IPS-18c (cell line): ENCODE data around the gene LIPC.

Experiments
- H3K4me3 ChIP-seq: 2 replicates; pipeline ENCODE4 v1.7.0; 2013; ENCODE audit warnings: low read depth, mild to moderate bottlenecking, low read length, moderate library complexity; ENCODE audit not compliant: insufficient read depth
- H3K9me3 ChIP-seq: one replicate; pipeline ENCODE4 v1.6.1; 2013; ENCODE audit warnings: mild to moderate bottlenecking, low read length, moderate library complexity; ENCODE audit not compliant: control insufficient read depth, insufficient read depth

LIPC gene

DNA sequence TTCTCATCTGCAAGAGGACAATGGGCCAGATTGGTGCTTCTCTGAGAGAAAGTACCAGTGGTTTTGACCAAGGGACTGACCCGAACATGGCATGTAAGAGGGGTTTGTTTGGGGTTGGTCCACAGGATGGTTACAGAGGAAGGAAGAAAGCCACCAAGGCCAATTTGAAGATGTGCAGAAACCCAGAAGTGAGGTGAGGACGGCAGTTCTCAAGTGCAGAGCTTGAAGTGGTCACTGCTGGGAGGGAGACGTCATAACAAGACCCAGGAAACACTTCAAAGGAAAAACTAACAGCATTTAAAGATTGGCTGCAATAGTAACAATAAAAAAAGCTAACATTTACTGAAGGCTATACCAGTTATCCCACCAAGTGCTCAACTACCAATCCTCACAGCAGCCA is 29.1 kb downstream of the LIPC start:
- no peaks in the 10 kb centered on the region for H3K9me3 ChIP-seq

DNA sequence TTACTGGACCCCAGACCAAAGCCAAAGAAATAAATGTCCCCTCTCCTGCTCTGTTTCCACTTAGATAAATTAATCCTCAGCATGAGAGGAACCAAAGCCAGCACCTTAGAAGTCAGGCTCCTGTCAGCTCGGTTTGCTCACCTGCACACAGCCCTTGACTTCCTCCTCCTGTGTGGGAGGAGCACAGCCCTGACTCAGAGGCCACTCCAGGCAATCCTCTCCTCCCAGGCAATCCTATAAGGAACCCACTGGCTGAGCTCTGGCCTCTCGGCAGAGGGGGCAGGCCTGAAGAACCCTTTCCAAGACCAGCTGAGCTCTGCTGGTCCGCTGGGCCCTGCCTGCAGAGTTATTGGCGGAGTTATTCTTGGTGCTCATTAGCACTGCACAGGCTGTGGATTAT is 30.8 kb downstream of the LIPC start:
- H3K9me3 ChIP-seq = no peaks in the 10 kb centered on the region
- no peak overlapping the region for H3K4me3 ChIP-seq

More for the DNA sequence above, 29.1 kb downstream of the LIPC start:
- H3K4me3 ChIP-seq = no peak overlapping the region

DNA sequence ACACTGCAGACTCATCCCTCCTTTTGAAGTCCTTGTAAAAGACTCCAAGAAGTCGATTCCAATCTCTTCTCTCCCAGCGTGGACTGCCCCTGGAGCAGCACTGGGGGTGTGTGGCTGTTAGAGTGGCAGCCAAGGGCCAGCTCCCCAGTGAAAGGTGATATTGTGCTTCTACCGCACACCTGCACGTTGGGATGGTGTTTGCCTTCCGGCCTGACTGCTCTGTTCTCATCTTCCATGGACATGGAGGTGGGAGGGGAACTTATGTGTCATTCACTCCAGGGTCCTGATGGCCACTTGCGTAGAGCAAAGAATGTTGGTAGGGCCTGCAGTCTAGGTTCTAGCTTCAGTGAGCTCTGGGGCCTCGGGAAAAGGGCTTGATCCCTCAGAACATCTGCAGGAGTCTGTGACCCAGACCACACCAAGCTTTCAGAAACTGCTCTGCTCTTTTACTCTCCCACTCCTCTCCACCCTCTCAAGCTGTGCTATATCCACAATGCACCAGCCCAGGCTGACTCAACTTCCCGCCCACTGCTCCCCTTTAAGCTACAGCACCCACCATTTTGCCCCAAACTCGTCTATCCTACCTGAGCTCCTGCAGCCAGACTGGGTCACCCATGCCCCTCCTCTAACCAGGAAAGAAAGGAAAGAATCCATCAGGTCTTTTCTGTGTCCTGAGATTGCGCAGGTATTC is 31.3 kb downstream of the LIPC start:
- no peak overlapping the region for H3K4me3 ChIP-seq
- H3K9me3 ChIP-seq = no peaks in the 10 kb centered on the region

DNA sequence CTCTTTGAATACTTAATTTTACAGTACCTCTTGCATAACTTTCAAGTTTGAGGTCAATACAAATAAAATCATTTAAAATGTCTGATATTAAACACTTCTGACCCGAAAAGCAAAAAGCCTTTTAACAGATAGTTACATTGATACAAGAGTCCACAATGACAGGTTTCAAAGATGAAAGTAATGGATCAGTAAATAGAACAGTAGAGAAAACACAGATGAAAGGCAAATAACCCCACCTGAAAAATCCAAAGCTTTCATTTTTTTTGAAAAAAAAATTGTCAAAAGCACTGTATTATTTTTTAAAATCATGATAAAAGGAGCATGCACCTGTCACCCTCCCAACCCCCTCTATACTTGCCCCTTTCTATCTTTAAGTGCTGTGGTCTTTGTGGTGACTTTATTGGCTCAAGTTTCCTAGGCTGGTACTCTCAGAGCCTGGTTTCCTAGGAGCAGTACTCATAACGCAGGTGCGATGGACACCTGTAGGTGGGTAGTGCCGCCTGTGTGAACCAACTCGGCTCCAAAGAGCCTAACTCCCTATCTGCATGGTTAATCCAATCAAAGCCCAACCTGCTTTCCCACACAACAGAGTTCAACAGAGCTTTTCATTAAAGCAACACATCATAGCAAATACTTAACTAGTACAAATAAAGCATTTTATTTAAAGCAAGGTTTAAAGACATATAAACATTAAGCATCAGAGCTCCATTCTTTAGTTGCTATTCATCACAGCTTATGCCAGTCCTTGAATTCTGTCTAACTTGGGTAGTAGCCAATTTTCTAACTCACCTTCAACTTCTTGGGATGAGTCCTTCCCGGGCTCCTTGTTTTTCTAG is 32.2 kb downstream of the LIPC start:
- H3K9me3 ChIP-seq = no peaks in the 10 kb centered on the region
- H3K4me3 ChIP-seq = no peak overlapping the region

DNA sequence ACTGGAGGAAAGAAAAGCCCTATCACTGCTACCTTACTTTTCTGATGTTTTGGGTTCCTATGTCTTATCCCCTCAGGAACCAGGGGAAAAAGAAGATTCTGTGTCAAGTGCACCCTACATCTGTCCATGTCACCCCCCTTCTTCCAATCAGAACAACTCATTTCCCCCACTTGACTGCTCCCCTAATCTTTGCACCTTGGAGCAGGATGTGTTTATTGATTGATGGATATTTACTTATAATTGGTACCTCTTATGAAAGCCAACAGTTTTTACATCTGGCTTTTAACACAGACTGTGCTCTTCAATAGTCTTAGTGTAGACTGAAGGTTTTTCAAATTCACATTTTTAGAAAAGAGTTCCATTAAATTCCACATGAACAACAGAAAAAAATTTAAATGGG is 33.3 kb downstream of the LIPC start:
- no peak overlapping the region for H3K4me3 ChIP-seq
- no peaks in the 10 kb centered on the region for H3K9me3 ChIP-seq

DNA sequence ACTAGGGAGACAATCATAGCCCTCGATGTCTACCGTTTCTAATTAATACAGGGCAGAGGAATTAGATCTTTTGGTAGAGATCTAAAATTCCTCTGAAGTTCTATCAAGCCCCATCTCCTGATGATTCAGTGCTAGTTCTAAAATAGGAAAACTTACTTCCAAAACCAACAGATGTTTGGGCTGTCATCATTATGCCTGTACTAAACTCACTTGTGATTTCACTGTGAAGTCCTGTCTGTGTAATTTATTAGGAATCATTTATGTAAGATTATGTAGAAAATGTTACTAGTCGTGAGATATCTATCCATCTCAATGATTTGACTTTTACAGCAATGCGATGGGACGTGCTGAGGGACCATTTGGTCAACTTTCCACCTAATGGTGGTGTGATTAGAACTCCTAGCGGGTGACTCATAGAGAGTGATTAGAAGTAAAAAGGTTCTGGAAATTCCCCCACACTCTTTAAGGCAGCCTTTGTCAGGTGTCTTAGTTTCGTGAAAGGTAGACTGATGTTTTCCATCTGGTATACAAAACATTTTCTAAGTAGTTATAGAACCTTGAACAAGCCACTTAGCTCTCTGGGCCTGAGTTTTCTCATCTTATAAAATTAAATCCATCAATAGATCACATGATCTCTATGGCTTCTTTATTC is 34.2 kb downstream of the LIPC start:
- H3K4me3 ChIP-seq = no peak overlapping the region
- no peaks in the 10 kb centered on the region for H3K9me3 ChIP-seq

DNA sequence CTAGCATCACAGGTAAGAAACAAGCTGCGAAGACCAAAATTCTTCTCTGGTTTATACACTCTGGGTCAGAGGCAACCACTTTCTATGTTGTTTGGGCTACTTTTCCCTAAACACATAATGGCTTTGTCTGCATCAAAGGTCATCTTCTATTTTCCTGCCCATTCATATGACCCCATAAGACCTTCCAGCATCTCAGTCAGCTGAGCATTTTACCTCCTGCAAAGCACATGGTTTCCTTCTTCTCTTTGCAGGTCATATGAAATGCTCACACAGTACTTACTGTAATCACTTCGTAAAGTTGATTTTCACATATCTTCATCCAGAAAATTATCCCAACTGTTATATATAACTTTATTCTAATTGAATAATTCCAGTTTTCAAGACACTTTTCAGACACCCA is 34.8 kb downstream of the LIPC start:
- Histone ChIP-seq H3K4me3 (no peak overlapping the region), H3K9me3 (no peaks in the 10 kb centered on the region)

DNA sequence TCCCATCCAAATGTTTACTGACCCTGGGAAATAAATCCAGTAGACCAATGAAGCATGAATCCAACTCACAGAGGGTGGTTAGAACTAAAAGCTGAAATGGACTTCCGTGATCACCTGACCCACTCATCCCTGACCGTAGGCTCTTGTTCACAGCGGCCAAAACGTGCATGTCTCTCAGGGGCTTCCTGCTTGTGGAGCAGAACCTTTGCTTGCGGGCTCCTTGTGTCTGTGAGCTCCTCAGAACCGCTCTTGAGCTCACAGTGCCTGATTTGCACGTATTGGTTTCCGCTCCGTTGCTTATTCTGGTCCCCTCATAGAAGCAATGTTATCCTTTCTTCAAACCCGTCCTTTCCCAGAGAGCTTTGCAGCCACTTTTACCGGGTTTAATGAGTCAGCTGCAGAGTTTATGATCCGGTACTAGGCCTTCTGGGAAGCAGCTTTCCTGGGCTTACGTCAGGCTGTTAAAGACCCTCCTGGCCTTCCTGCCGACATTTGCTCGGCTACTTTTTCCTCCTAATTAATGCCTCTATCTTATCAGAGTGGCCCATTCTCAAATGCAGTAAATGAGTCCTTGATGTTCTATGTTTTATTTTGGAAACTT is 35.4 kb downstream of the LIPC start:
- Histone ChIP-seq H3K4me3 (no peak overlapping the region), H3K9me3 (no peaks in the 10 kb centered on the region)

DNA sequence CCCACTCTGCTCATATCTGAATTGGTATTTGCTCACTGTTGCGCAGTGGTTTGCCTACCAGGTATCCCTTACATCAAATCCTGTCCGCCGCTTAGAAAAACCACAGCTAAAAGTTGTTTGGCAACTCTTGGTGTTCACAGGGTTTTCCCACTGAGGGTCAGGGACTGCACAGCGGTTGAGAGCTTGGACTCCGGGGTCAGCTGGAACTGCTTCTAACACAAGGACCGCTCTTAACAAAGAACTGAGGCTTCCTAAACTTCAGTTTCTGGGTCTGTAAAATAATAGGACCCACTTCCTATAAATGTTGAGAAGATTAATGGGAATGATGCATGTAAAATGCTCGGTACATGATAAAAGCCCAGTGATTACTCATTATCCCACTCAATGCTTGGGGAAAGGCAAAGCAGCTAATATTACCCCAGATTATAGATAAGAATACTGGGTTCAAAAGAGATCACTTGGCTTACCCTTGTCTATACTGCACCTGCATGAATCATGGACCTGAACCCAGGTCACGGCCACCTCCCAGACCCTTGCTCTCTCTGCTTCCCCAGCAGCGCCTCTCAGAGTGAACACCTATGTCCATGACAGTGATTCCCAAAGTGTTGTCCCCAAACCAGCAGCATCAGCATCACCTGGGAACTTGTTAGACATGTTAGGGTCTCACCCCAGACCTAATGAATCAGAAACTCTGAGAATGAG is 36.1 kb downstream of the LIPC start:
- Histone ChIP-seq H3K9me3 (no peaks in the 10 kb centered on the region), H3K4me3 (no peak overlapping the region)

DNA sequence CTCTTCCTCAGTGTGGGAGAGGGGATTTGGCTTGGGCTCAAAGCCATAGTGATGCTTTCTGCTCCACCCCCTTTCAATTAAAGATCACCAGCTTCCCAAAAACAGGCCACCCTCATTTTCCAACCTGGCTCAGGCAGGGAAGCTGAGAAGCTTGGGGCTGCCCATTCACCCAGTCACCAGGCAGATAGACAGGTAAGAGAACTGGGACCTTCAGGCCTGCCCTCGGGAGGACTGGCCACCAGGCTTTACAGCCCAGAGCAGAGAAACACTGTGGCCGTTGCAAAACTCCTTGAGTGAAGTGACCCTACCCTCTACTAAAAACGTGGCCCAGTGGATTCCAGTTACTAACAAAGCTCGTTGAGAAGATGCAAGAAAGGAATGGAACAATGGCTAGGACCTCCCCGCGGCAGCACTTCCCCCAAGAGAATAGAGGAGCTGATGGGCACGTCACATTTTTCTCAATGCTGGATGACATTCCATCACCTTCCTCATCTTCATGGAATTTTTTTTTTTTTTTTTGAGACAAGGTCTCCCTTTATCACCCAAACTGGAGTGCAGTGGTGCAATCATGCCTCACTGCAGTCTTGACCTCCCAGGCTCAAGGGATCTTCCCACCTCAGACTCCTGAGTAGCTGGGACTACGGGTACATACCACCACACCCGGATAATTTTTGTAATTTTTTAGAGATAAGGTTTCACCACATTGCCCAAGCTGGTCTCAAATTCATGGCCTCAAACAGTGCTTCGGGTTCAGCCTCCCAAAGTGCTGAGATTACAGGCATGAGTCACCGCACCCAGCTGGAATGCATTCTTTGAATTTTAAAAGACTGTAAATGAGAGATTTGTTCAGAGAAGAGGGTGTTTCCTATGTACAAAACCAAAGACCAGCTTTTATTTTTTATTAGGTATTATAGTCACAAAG is 37.9 kb downstream of the LIPC start:
- Histone ChIP-seq H3K9me3 (no peaks in the 10 kb centered on the region), H3K4me3 (no peak overlapping the region)

DNA sequence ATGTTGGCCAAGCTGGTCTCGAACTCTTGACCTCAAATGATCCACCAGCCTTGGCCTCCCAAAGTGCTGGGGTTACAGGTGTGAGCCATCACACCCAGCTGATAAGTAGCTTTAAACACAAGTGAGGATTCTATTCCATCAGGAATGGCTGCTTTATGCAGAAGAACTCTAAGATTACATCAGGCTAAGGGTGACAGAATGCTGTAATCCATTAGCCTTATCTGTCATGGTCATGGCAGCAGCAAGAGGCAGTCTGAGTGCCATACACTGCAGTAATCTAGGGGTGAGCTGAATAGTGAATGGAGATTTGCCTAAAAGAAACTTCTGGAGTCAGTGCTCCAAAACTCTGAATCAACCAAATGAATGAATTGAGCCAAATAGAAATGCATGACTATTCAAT is 39.6 kb downstream of the LIPC start:
- no peak overlapping the region for H3K4me3 ChIP-seq
- H3K9me3 ChIP-seq = no peaks in the 10 kb centered on the region

DNA sequence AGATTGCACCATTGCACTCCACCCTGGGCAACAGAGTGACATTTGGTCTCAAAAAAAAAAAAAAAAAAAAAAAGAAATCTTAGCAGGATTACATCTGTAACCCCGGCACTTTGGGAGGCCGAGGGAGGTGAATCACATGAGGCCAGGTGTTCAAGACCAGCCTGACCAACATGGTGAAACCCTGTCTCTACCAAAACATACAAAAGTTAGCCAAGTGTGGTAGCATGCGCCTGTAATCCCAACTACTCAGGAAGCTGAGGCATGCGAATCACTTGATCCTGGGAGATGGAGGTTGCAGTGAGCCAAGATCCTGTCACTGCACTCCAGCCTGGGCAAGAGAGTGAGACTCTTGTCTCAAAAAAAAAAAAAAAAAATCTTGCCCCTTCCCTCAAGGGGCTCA is 40.4 kb downstream of the LIPC start:
- Histone ChIP-seq H3K9me3 (no peaks in the 10 kb centered on the region), H3K4me3 (no peak overlapping the region)

DNA sequence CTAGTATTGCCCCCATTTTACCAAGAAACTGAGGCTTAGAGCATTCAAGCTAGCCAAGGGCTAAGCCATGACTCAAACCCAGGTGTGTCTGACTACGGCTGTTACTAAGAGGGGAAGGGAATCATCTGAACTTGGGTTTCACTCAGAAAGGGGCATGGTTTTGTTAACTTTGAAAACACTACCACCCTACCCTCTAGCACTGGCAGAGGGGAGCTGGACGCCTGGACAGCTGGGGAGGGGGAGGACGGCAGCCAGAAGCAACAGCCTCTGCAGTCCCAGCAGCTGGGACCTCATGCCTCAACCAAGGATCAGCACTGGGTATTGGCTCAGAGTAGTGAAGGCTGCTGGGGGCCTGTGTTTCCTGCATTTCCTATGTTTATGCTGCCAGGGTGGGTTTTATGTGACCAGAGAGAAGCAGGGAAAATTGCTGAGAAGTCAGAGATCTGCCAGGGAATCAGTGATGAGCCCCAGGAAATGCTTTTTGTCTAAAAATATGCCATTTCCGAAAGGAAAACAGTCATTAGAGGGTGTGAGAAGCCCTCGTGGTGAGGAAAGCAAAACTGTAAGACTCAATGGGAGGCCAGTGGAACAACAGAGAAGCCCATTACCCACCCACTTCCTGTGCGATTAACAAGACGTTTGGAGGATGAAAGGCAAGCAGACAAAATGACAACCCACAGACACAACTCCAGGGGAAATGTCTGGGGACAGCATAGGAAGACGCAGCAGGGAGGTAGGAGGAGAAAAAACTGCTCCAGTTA is 41.2 kb downstream of the LIPC start:
- Histone ChIP-seq H3K4me3 (no peak overlapping the region), H3K9me3 (no peaks in the 10 kb centered on the region)

DNA sequence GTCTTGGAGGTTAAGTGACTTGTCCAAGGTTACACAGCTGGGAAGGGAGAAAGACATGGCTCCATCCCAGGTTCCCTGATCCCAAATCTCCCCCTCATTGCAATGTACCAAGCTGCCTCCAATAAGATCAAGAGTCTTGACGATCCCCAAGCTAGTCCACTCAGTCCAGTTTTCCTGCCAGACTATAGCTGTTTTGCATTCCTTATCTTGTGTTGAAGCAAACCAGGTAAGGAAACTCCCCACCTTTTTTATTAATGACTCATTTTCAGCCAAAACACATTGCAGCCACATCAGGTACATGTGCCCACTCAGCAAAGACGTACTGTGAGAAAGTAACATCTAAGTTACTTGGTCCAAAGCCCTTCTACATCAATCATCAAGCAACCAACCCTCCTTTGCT is 41.9 kb downstream of the LIPC start:
- no peaks in the 10 kb centered on the region for H3K9me3 ChIP-seq
- no peak overlapping the region for H3K4me3 ChIP-seq

DNA sequence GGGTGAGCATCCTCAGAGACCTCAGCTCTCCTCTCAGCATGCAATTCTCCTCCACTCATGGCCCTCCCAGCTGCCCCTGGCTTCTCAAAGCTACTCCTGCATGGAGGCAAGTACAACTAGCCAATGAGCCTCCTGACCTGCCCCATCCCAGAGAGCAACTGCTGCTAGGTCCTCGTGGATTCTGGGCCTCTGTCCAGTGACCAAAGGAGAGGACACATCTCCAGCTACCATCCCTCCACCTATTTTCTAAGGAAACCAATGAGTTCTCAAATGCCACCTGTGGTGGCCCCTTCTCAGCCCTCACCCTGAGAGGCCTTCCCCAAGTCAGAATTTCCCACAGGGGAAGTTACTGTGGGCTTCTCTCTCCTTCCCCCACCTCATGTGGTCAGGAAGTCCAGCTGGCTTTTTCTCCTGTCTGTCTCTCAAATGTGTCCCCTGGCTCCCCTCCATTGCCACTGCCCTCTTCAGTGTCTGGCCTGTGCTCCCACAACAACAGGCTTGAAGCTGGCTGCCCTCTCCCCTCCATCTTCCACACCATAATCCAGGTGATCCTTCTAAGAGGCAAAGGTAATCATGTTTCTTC is 43.0 kb downstream of the LIPC start:
- no peak overlapping the region for H3K4me3 ChIP-seq

More for the DNA sequence above, 43.0 kb downstream of the LIPC start:
- H3K9me3 ChIP-seq = no peaks in the 10 kb centered on the region
